CD4-positive, alpha-beta T cell treated with Interferon gamma for 1 hour (primary cell): ENCODE results near the gene PTGIR.

ENCODE experiments used
- DNase-seq: peaks from one replicate; pipeline ENCODE4 v3.0.0-alpha.2; 2020

The PTGIR gene

GRCh38 chr19:46599716-46600373 is 25.0 kb downstream of the PTGIR start:
- no peak for DNase-seq

- DNase-seq: no peak
Measured at GRCh38 chr19:46598372-46598917, 26.4 kb downstream of the PTGIR start.

DNA sequence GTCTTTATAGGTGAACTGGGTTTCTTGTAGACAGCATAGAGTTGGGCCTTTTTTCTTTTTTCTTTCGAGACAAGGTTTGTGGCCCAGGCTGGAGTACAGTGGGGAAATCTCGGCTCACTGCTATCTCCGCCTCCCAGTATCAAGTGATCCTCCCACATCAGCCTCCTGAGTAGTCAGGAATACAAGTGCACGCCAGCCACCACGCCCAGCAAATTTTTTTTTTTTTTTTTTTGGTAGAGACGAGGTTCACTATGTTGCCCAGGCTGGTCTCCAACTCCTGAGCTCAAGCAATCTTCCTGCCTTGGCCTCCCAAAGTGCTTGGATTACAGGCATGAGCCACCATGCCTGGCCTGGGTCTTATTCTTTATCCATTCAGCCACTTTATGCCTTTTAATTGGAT is 28.9 kb downstream of the PTGIR start:
- no peak for DNase-seq

DNA sequence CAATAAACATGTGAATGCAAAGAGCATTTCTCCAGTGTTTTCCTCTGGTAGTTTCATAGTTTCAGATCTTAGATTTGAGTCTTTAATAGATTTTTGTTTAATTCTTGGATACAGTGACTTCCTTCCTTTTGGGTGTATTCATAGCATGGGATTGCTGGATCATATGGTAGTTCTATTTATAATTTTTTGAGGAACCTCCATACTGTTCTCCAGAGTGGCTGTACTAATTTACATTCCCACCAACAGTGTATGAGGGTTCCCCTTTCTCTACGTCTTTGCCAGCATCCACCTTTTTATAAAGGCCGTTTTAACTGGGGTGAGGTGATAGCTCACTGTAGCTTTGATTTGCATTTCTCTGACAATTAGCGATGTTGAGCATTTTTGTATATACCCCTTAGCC is 33.0 kb downstream of the PTGIR start:
- DNase-seq: no peak

DNA sequence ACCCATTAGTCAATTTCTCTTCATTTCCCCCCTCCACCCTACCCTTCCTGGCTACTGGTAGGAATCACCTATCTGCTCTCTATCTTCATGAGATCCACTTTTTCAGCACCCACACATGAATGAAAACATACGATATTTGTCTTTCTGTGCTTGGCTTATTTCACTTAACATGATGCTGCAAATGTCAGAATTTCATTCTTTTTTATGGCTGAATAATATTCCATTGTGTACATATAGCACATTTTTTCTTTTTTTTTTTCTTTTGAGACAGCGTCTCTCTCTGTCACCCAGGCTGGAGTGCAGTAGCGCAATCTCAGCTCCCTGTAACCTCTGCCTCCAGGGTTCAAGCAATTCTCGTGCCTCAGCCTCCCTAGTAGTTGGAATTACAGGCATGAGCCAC is 33.6 kb downstream of the PTGIR start:
- DNase-seq: no peak

DNA sequence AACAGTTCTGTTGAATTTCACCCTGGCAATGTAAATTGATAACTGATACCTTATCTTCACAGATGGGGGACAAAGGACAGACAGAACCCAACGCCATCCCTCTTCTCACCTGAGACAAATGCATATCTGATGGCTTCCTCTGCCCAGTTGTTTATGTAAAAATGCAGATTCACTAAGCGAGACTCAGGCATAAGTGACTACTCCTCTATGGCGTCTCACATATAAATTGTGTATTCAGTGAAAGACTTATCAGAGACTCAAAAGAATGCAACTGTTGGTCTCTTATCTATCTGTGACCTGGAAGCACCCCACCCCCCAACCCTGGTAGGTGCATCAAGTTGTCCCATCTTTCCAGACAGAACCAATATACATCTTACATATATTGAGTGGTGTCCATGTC is 37.0 kb downstream of the PTGIR start:
- DNase-seq: no peak

- no peak for DNase-seq
Measured at GRCh38 chr19:46586294-46586693, 38.6 kb downstream of the PTGIR start.

DNA sequence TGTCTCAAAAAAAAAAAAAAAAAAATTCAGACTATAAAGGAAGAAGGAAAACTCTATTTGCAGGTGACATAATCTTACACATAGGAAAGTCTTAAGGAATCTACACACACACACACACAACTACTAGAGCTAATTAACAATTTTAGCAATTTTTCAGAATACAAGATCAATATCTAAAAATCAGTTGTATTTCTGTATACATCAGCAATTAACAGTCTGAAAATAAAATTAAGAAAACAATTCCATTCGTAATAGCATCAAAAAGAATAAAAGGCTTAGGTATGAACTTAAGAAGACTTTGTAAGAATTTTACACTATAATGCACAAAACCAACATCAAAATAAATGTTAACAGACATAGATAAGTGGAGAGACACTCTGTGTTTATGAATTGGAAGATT is 39.4 kb downstream of the PTGIR start:
- no peak for DNase-seq

- no peak for DNase-seq
Measured at GRCh38 chr19:46580247-46580646, 44.6 kb downstream of the PTGIR start.

DNA sequence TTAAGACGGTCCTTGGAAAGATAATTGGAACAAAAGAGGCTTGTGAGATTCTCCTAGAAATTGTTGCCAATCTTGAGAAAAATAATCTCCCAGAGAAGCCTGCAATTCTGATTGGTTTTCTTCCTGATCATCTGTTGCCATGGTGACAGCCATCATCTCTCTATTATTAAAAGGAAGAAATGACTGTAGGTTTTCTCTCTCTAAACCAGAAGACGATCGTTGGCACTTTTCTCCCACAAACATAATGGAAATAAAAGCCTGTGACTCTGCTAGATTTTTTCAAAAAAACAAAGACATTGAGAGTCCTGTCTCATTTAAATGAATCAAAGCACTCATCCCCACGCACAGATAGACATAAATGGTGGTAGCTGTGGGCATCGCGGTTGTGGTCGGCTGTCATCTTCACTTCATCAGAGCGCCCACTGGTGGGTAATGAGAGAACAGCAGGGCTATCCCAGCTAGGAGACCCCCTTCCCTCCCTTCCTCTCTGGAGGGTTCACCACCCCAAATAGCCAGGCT is 45.5 kb downstream of the PTGIR start:
- no peak for DNase-seq

DNA sequence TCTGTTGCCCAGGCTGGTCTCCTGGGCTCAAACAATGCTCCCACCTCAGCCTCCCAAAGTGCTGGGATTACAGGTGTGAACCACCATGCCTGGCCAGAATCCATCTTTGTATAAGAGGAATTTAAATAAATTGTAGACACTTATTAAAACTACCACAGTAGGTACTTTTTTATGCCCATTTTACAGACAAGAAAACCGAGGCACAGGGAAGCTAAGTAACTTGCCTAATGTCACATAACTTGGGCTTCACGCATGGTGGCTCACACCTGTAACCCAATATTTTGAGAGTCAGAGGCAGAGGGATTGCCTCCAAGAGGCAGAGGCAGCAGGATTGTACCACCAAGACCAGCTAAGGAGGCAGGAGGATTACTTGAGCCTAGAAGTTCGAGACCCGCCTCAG is 46.4 kb downstream of the PTGIR start:
- DNase-seq: no peak

DNA sequence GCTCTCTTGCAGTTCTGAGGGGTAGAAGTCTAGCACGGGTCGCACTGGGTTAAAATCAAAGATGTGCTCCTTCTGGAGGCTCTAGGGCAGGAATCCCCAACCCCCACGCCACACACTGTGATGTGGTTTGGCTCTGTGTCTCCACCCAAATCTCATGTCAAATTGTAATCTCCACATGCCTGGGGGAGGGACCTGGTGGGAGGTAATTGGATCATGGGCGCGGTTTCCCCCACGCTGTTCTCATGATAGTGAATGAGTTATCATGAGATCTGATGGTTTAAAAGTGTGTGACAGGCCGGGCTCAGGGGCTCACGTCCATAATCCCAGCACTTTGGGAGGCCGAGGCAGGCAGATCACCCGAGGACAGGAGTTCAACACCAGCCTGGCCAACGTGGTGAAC is 50.4 kb downstream of the PTGIR start:
- peak; percentile 16 for DNase-seq

DNA sequence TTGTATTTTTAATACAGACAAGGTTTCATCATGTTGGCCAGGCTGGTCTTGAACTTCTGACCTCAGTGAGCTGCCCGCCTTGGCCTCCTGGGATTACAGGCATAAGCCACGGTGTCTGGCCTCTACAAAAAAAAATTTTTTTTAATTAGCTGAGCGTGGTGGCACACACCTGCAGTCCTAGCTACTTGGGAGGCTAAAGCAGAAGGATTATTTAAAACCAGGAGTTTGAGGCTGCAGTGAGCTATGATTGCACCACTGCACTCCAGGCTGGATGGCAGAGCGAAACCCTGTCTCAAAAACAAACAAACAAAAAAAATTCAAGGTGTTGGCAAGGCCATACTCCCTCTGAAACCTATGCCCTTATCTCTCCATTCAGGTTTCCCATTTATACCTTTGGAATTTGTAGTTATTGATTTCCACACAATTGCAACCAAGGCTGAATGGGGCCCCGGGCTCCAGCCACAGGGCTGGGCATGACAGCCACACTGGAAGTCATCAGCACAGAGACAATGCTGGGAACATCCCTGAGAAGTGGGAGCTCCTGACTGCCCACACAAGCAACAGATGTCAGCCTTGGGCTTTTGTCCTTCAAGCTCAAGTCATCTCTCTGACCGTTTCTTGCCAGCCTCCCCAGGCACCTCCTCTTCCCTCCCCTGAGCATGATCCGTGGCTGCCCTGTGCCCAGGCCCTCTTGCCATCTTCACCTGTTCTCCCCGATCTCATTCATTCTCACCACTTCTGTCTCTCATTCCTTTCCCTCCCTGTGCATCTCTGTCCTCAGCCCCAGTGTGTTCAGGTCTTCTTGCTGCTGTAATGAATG is 51.0 kb downstream of the PTGIR start:
- DNase-seq: no peak

GRCh38 chr19:46571495-46571894 is 53.4 kb downstream of the PTGIR start:
- no peak for DNase-seq
